ENCODE measurements around the gene MAFG. TPM values are rescaled to one million over a fixed set of nuclear protein-coding genes. Genes with fewer than 3 reads are reported as not detected.

Gene MAFG
- total and polyA plus RNA-seq, 2 donors (not counting 3 experiments of a cell fraction or from before 2014, with no cell fraction given), result 27.6 to 35.0 TPM

GRCh38 chr17:81868674-81869220 is 58.8 kb downstream of the MAFG start:
- Histone ChIP-seq H3K9me1 (replicated peaks; ENCODE audit: control insufficient read depth, extremely low read depth, insufficient read depth, low read length) (no peaks in the 10 kb centered on the region), H3K27me3 (ENCODE audit: control insufficient read depth in 2 of 2, insufficient read depth in 2 of 2, low read length in 2 of 2) (no peaks in the 10 kb centered on the region), H3K79me2 (ENCODE audit: control insufficient read depth, insufficient read depth, low read length) (peaks cover 25% of the 10 kb centered on the region), H3K4me1 (ENCODE audit: control insufficient read depth, extremely low read depth, insufficient read depth, low read length) (peaks cover 17% of the 10 kb centered on the region), H3K9ac (replicated peaks; ENCODE audit: extremely low read depth, insufficient read depth, low read length) (no peak overlapping the region), H2AFZ (ENCODE audit: low read depth, low read length) (no peak overlapping the region), H3K4me3 (replicated peaks in 1 of 3; ENCODE audit: insufficient read depth in 1 of 3, low read depth in 1 of 3, low read length in 3 of 3) (no peak overlapping the region), H3K27ac (ENCODE audit: insufficient read depth, low read depth, low read length) (no peak overlapping the region), H3K4me2 (ENCODE audit: insufficient read depth, low read length) (peak overlapping the region; percentile 79), H3K36me3 (ENCODE audit: control insufficient read depth in 2 of 2, extremely low read depth in 1 of 2, insufficient read depth in 2 of 2, low read length in 2 of 2) (peaks cover 6 to 19% of the 10 kb centered on the region in 2 experiments), H3K9me3 (replicated peaks; ENCODE audit: control insufficient read depth, insufficient read depth, low read length) (no peaks in the 10 kb centered on the region), H4K20me1 (replicated peaks; ENCODE audit: control insufficient read depth, extremely low read depth, insufficient read depth, low read length) (no peaks in the 10 kb centered on the region)
- intact Hi-C loops (cut with micrococcal nuclease) (loop anchor here (1.0 kb wide), 1 partner anchor 7 kb away; no protein-coding TSS in a partner anchor), dilution Hi-C loops (cut with MboI; ENCODE audit: extremely low pct_ligation_motif_present, low sequenced_read_pairs) (no loop called here)
- CTCF ChIA-PET, result interaction anchor here (1.4 to 3.0 kb wide), 5 partner anchors 23 to 153 kb away, joined by 4 to 16 read pairs (median 9); partner anchors contain the start of genes ALYREF, ANAPC11, CENPX and LRRC45
- no TSS peak for BruUV-seq (replicated peaks)
- FAIRE-seq, result no peak
- POLR2A ChIA-PET, result no interaction called here
- no peak for DNase-seq (ENCODE audit: low read depth, low spot score)
- TF ChIP-seq FOS (IDR thresholded peaks at IDR 0.05; ENCODE audit: borderline replicate concordance, insufficient read depth, low read length), result no peak
- TF ChIP-seq POLR2A (IDR thresholded peaks at IDR 0.05; ENCODE audit: low read depth, low read length), result peak; percentile 17

Other genes with a start within 250 kb of the MAFG start
- 40.5 and 41.4 TPM in 2 replicates for gene ARL16, start 243.9 kb downstream of the MAFG start, total RNA-seq
- 55.5 and 71.7 TPM in 2 replicates for gene ARL16, start 243.9 kb downstream of the MAFG start, polyA plus RNA-seq
- 150 and 166 TPM in 2 replicates for gene HGS, start 243.7 kb downstream of the MAFG start, total RNA-seq
- 191 and 229 TPM in 2 replicates for gene HGS, start 243.7 kb downstream of the MAFG start, polyA plus RNA-seq
- gene MRPL12, start 224.4 kb downstream of the MAFG start, total RNA-seq, result 89.2 and 91.9 TPM in 2 replicates
- gene MRPL12, start 224.4 kb downstream of the MAFG start, polyA plus RNA-seq, result 99.9 and 126 TPM in 2 replicates
- 16.7 and 17.2 TPM in 2 replicates for gene SLC25A10, start 215.5 kb downstream of the MAFG start, total RNA-seq
- gene SLC25A10, start 215.5 kb downstream of the MAFG start, polyA plus RNA-seq, result 16.7 and 22.4 TPM in 2 replicates
- gene GCGR, start 123.6 kb downstream of the MAFG start, total RNA-seq, result not detected in 2 replicates
- not detected in 2 replicates for gene GCGR, start 123.6 kb downstream of the MAFG start, polyA plus RNA-seq
- 121 and 129 TPM in 2 replicates for gene MCRIP1, start 94.4 kb downstream of the MAFG start, total RNA-seq
- gene MCRIP1, start 94.4 kb downstream of the MAFG start, polyA plus RNA-seq, result 205 and 281 TPM in 2 replicates
- not detected in 2 replicates for gene PPP1R27, start 92.7 kb downstream of the MAFG start, total RNA-seq
- gene PPP1R27, start 92.7 kb downstream of the MAFG start, polyA plus RNA-seq, result not detected in 2 replicates
- 872 and 988 TPM in 2 replicates for gene P4HB, start 67.2 kb downstream of the MAFG start, total RNA-seq
- gene P4HB, start 67.2 kb downstream of the MAFG start, polyA plus RNA-seq, result 156 and 201 TPM in 2 replicates
- 617 and 645 TPM in 2 replicates for gene ARHGDIA, start 56.4 kb downstream of the MAFG start, total RNA-seq
- gene ARHGDIA, start 56.4 kb downstream of the MAFG start, polyA plus RNA-seq, result 358 and 487 TPM in 2 replicates
- 175 and 183 TPM in 2 replicates for gene ALYREF, start 36.1 kb downstream of the MAFG start, total RNA-seq
- 92.0 and 101 TPM in 2 replicates for gene ALYREF, start 36.1 kb downstream of the MAFG start, polyA plus RNA-seq
- gene ANAPC11, start 36.0 kb downstream of the MAFG start, total RNA-seq, result 126 and 128 TPM in 2 replicates
- gene ANAPC11, start 36.0 kb downstream of the MAFG start, polyA plus RNA-seq, result 801 and 844 TPM in 2 replicates
- 0.42 TPM in 1 of 2 replicates, not detected in the other for gene NPB, start 25.5 kb downstream of the MAFG start, total RNA-seq
- gene NPB, start 25.5 kb downstream of the MAFG start, polyA plus RNA-seq, result 0.33 and 0.81 TPM in 2 replicates
- gene PCYT2, start 16.3 kb downstream of the MAFG start, total RNA-seq, result 52.3 and 57.1 TPM in 2 replicates
- 52.0 and 54.6 TPM in 2 replicates for gene PCYT2, start 16.3 kb downstream of the MAFG start, polyA plus RNA-seq
- 24.3 and 28.8 TPM in 2 replicates for gene SIRT7, start 9.6 kb downstream of the MAFG start, total RNA-seq
- 9.5 and 11.6 TPM in 2 replicates for gene SIRT7, start 9.6 kb downstream of the MAFG start, polyA plus RNA-seq
- 77.7 and 85.3 TPM in 2 replicates for gene PYCR1, start 9.6 kb upstream of the MAFG start, total RNA-seq
- gene PYCR1, start 9.6 kb upstream of the MAFG start, polyA plus RNA-seq, result 94.8 and 124 TPM in 2 replicates
- not detected in 2 replicates for gene MYADML2, start 19.5 kb upstream of the MAFG start, total RNA-seq
- not detected in 2 replicates for gene MYADML2, start 19.5 kb upstream of the MAFG start, polyA plus RNA-seq
- gene NOTUM, start 33.5 kb upstream of the MAFG start, total RNA-seq, result not detected in 2 replicates
- not detected in 2 replicates for gene NOTUM, start 33.5 kb upstream of the MAFG start, polyA plus RNA-seq
- gene ASPSCR1, start 49.9 kb upstream of the MAFG start, total RNA-seq, result 30.9 and 36.5 TPM in 2 replicates
- gene ASPSCR1, start 49.9 kb upstream of the MAFG start, polyA plus RNA-seq, result 24.8 and 30.4 TPM in 2 replicates
- gene CENPX, start 95.1 kb upstream of the MAFG start, total RNA-seq, result 56.2 and 68.0 TPM in 2 replicates
- gene CENPX, start 95.1 kb upstream of the MAFG start, polyA plus RNA-seq, result 67.2 and 67.6 TPM in 2 replicates
- gene LRRC45, start 95.6 kb upstream of the MAFG start, total RNA-seq, result 18.6 and 22.9 TPM in 2 replicates
- 7.6 and 8.1 TPM in 2 replicates for gene LRRC45, start 95.6 kb upstream of the MAFG start, polyA plus RNA-seq
- 34.1 and 35.4 TPM in 2 replicates for gene RAC3, start 103.9 kb upstream of the MAFG start, total RNA-seq
- gene RAC3, start 103.9 kb upstream of the MAFG start, polyA plus RNA-seq, result 56.0 and 91.1 TPM in 2 replicates
- gene DCXR, start 110.0 kb upstream of the MAFG start, total RNA-seq, result 75.2 and 93.0 TPM in 2 replicates
- 178 and 241 TPM in 2 replicates for gene DCXR, start 110.0 kb upstream of the MAFG start, polyA plus RNA-seq
- gene RFNG, start 124.1 kb upstream of the MAFG start, total RNA-seq, result 33.7 and 36.9 TPM in 2 replicates
- 40.0 and 59.2 TPM in 2 replicates for gene RFNG, start 124.1 kb upstream of the MAFG start, polyA plus RNA-seq
- 96.6 and 116 TPM in 2 replicates for gene GPS1, start 124.2 kb upstream of the MAFG start, total RNA-seq
- gene GPS1, start 124.2 kb upstream of the MAFG start, polyA plus RNA-seq, result 178 and 235 TPM in 2 replicates
- 90.3 and 92.9 TPM in 2 replicates for gene DUS1L, start 138.1 kb upstream of the MAFG start, total RNA-seq
- gene DUS1L, start 138.1 kb upstream of the MAFG start, polyA plus RNA-seq, result 60.1 and 63.1 TPM in 2 replicates
- gene FASN, start 170.5 kb upstream of the MAFG start, total RNA-seq, result 351 and 360 TPM in 2 replicates
- 101 and 130 TPM in 2 replicates for gene FASN, start 170.5 kb upstream of the MAFG start, polyA plus RNA-seq

Data from endothelial cell of umbilical vein (primary cell).